Activated T-cell treated with anti-CD3 and anti-CD28 coated beads, Interleukin-2, amount 50 U/mL, for 72 hours (primary cell): Measurements from ENCODE around the gene NPHP3. TPM values are rescaled to one million over a fixed set of nuclear protein-coding genes. Genes with fewer than 3 reads are reported as not detected.
A peak's percentile ranks its signal among the peaks of the same experiment; 100 is the strongest.

Experiments
- ATAC-seq, 2 donors: fragments of 150-1000 bp; cut with Tn5 transposase; replicated peaks in 1 of 2; 2 replicates each; pipeline ENCODE4 v1.10.0; 2021; ENCODE audit warnings: moderate library complexity in 2 of 2, mild to moderate bottlenecking in 1 of 2
- DNase-seq, 2 donors: peaks; one replicate each; pipeline ENCODE4 v3.0.0; 2021 to 2022; ENCODE audit warnings: mixed read lengths in 1 of 2
- H3K27ac Mint-ChIP-seq: one replicate; pipeline ENCODE4 v1.8.0; 2022; ENCODE audit warnings: mild to moderate bottlenecking, moderate library complexity, mixed read lengths
- H3K27me3 Mint-ChIP-seq: one replicate; pipeline ENCODE4 v1.8.0; 2022; ENCODE audit warnings: low read depth, mixed read lengths
- H3K36me3 Mint-ChIP-seq, 2 donors: one replicate each; pipeline ENCODE4 v1.8.0; 2022; ENCODE audit warnings: mixed read lengths in 2 of 2, mild to moderate bottlenecking in 1 of 2; ENCODE audit not compliant: insufficient read depth in 2 of 2
- H3K4me1 Mint-ChIP-seq: one replicate; pipeline ENCODE4 v1.8.0; 2022; ENCODE audit warnings: low read depth, mixed read lengths
- H3K4me3 Mint-ChIP-seq, 2 donors: one replicate each; pipeline ENCODE4 v1.8.0; 2022; ENCODE audit warnings: mild to moderate bottlenecking in 2 of 2, mixed read lengths in 2 of 2, moderate library complexity in 2 of 2
- H3K9me3 Mint-ChIP-seq, 2 donors: one replicate each; pipeline ENCODE4 v1.8.0; 2022; ENCODE audit warnings: mixed read lengths in 2 of 2
- total RNA-seq, 2 donors: library from RNA; stranded (reverse); gene quantifications; one replicate each; pipeline ENCODE4 v1.2.3, GENCODE V29; 2022

The NPHP3 gene
- total RNA-seq, 2 donors from 2014 or later = 23.8 to 24.1 TPM

DNA sequence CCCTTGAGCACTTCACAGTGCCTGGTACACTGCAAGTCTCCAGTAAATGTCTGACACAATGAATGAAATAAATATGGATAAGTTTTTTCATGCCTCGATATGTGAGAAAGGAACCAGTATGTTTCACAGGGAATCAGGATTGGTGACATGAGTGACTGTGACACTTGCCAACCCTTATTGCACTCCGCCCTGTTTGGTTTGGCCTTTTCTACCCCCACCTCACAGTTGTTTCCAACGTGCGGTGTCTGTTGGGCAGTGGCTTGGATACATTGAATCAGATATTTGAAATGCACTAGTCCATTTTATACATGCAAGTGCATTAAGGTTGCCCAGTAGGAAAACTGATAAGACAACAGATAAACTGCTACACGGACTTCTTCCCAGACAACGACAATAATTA is 2.0 kb downstream of the NPHP3 start:
- H3K4me3 Mint-ChIP-seq = peak overlapping the region; percentile 93 to 95
- no peak for DNase-seq
- ATAC-seq = no peak
- peaks cover 40% of the 10 kb centered on the region for H3K4me1 Mint-ChIP-seq
- H3K9me3 Mint-ChIP-seq = no peaks in the 10 kb centered on the region
- peak overlapping the region; percentile 67 for H3K27ac Mint-ChIP-seq
- H3K36me3 Mint-ChIP-seq = peaks cover 4 to 5% of the 10 kb centered on the region in 2 donors
- no peaks in the 10 kb centered on the region for H3K27me3 Mint-ChIP-seq

DNA sequence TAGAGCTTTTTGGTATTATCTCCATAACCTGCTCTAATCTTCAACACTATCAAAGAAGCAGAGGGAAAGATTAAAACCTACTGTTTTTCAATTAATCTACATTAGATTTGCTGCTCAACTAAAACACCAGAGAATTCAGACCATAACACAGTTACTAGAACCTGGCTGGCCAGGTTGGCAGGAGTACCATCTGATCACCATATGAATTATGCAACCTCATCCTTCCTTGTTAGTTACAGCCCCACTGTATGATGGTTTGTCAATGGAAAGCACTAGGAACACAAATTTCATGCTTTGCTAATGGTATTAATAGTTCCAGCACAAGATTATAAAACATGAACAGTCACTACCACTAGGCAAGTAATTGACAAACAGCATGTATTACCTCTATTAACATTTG is 5.8 kb downstream of the NPHP3 start:
- no peak overlapping the region for H3K27ac Mint-ChIP-seq
- no peak overlapping the region for H3K4me3 Mint-ChIP-seq
- H3K9me3 Mint-ChIP-seq = no peaks in the 10 kb centered on the region
- H3K27me3 Mint-ChIP-seq = no peaks in the 10 kb centered on the region
- no peak for DNase-seq
- peaks cover 3 to 8% of the 10 kb centered on the region in 2 donors for H3K36me3 Mint-ChIP-seq
- no peak for ATAC-seq
- H3K4me1 Mint-ChIP-seq = peaks cover 31% of the 10 kb centered on the region

DNA sequence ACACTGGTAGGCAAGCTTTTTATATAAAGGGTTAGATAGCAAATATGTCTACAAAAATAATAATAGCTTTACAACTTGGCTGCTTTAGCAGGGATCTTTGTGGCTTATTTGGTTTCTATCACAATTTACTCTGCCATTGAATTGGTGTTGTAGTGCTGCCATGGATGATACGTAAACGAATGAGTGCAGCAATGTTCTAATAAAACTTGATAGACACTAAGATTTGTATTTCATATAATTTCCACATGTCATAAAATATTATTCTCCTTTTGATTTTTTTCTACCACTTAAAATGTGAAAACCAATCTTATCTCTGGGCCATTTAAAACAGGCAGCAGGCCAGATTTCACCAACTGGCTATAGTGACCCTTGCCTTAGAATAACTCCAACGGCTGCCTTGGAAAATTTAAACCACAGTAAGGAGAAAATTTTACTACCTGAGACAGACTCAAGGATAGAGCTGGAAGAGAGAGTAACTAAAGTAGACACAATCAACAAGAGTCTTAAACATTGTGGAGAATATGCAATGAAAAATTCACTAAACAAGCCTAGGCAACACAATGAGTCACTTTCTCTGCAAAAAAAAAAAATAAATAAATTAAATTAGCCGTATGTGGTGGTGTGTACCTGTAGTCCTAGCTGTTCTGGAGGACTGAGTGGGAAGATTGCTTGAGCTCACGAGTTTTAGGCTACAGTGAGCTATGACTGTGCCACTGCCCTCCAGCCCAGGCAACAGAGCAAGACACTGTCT is 8.1 kb downstream of the NPHP3 start:
- Mint-ChIP-seq H3K27ac (no peak overlapping the region), H3K9me3 (no peaks in the 10 kb centered on the region), H3K4me3 (no peak overlapping the region), H3K4me1 (peaks cover 9% of the 10 kb centered on the region), H3K27me3 (no peaks in the 10 kb centered on the region), H3K36me3 (peaks cover 2 to 6% of the 10 kb centered on the region in 2 donors)
- ATAC-seq = no peak
- no peak for DNase-seq

DNA sequence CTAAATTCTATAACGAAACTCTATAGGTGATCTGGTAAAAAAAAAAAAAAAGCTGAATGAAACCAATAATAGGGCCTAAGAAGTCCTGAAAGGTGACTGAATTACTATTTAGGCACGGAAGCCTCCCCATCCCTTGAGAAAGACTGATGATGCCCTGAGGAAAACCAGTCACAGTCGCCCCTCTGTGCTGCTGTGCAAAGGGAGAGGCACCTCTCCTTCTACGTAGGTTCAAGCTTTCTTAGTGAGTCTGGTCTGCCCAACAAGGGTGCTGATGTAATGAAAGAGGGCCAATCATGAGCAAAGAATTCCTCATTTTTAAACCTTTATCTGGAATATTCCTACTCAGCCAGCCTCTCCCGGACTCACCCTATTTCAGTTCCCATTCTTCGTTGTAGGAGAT is 11.9 kb downstream of the NPHP3 start:
- no peaks in the 10 kb centered on the region for H3K9me3 Mint-ChIP-seq
- H3K36me3 Mint-ChIP-seq = peaks cover 2 to 18% of the 10 kb centered on the region in 2 donors
- ATAC-seq (no peak), DNase-seq (no peak)
- H3K27me3 Mint-ChIP-seq = no peaks in the 10 kb centered on the region
- H3K4me1 Mint-ChIP-seq = peaks cover 10% of the 10 kb centered on the region
- no peak overlapping the region for H3K27ac Mint-ChIP-seq
- no peak overlapping the region for H3K4me3 Mint-ChIP-seq

DNA sequence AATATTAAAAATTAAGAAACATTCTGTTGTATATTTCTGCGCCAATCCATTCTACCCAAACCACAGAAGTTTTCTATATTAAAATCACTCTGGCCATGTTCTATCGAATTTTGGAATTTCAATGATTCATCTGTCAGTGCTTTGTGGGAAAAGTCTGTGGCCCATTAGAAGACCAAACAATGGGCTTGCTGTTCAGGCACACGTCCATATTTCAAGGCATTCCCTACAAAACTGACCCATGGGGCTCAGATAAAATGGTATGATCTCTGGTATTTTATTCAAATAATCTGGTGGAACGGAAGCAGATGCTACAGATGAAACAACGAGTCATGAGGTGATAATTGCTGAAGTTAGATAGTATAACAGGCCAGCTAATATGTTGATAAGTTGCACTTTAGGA is 12.4 kb downstream of the NPHP3 start:
- peaks cover 10% of the 10 kb centered on the region for H3K4me1 Mint-ChIP-seq
- DNase-seq (no peak), ATAC-seq (no peak)
- H3K36me3 Mint-ChIP-seq = peaks cover 2 to 18% of the 10 kb centered on the region in 2 donors
- no peaks in the 10 kb centered on the region for H3K27me3 Mint-ChIP-seq
- no peaks in the 10 kb centered on the region for H3K9me3 Mint-ChIP-seq
- no peak overlapping the region for H3K4me3 Mint-ChIP-seq
- H3K27ac Mint-ChIP-seq = no peak overlapping the region

DNA sequence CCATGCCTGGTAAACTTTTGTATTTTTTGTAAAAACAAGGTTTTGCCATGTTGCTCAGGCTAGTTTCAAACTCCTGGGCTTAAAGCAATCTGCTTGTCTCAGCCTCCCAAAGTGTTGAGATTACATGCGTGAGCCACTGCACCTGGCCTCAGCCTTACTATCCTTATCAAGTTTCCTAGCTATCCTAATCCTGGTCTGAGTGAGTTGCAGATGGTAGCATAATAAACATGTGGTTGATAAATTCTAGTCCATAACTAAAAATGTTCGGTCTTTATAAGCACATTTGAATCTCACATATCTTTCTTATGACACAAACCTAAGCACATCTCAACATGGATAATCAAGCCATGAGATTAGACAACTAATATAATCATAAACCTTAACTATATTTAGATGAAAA is 18.5 kb downstream of the NPHP3 start:
- H3K4me1 Mint-ChIP-seq = peaks cover 10% of the 10 kb centered on the region
- H3K36me3 Mint-ChIP-seq = peaks cover 7 to 28% of the 10 kb centered on the region in 2 donors
- no peak for DNase-seq
- ATAC-seq = no peak
- H3K9me3 Mint-ChIP-seq = no peaks in the 10 kb centered on the region
- no peak overlapping the region for H3K4me3 Mint-ChIP-seq
- no peaks in the 10 kb centered on the region for H3K27me3 Mint-ChIP-seq
- peak overlapping the region; percentile 28 for H3K27ac Mint-ChIP-seq

DNA sequence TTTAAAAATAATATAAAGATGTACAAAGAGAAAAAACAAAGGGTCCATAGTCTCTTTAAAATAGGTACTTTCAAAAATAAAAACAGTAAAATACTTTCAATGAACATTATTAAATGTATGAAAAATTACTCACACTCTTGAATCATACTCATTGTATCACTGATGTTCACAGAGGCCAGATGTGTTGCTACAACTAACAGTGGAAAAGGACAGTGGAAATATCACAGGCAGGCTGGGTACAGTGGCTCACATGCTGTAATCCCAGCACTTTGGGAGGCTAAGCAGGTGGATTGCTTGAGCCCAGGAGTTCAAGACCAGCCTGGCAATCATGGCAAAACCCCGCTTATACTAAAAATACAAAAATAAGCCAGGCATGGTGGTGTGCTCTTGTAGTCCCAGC is 26.8 kb downstream of the NPHP3 start:
- Mint-ChIP-seq H3K4me1 (no peaks in the 10 kb centered on the region), H3K4me3 (no peak overlapping the region), H3K36me3 (peaks cover 3 to 11% of the 10 kb centered on the region in 2 donors), H3K27ac (peak overlapping the region; percentile 28), H3K9me3 (no peaks in the 10 kb centered on the region), H3K27me3 (no peaks in the 10 kb centered on the region)
- ATAC-seq = no peak
- DNase-seq = no peak

DNA sequence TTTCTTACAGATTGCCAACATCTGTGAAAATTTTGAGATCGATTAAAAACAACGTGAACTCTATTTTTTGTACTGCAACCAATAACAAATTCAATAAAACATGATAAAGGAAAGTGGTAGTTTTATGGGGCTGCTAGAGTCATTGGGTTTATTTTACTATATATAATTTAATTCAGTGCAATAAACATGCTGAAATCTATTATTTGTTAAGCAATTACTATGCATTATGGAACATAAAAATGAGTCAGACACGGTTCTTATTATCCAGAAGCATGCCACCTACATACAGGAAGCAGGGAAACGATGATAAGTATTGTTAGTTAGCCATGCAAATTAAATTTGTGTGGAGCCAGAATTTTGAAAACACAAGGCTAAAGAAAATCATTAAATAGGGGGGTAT is 27.2 kb downstream of the NPHP3 start:
- Mint-ChIP-seq H3K4me3 (no peak overlapping the region), H3K27ac (no peak overlapping the region), H3K4me1 (no peaks in the 10 kb centered on the region), H3K9me3 (no peaks in the 10 kb centered on the region), H3K27me3 (no peaks in the 10 kb centered on the region), H3K36me3 (peaks cover 3 to 11% of the 10 kb centered on the region in 2 donors)
- no peak for DNase-seq
- no peak for ATAC-seq

DNA sequence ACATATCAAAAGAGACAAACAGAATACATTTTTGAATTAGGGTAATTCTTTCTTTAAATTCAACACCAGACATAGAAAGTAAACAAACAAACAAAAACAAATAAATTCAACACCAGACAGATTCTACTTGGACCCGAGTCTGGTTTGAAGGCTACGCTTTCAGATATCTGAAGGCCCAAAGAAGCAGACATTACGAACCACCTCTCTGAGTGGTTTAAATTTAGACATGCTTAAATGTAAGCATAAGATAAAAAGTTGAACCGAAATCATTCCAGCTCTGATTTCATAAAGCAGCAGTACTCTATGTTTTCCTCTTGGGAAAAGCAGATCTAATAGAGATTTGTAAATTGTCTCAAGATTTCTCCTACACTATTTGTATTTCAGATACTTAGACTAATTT is 32.2 kb downstream of the NPHP3 start:
- Mint-ChIP-seq H3K36me3 (peaks cover 3 to 12% of the 10 kb centered on the region in 2 donors), H3K4me1 (no peaks in the 10 kb centered on the region)
- DNase-seq = no peak

DNA sequence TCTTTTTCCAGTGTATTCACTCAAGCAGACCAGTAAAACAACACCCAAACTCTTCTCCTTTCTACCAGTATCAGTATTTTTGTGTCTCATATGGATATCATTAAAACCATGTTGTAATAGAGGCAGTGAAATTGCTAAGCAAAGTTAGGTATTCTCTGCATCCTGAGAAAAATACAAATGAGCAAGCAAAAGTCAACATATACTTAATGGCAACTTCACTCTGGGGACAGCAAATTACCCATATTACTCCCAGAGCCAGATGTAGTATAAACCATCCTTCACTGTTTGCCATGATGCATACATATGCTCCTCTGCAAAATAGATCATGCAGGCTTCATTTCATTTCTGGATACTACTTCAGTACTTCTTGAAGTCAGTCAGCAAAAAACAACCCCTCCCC is 40.0 kb downstream of the NPHP3 start:
- no peak for DNase-seq
- Mint-ChIP-seq H3K4me1 (no peaks in the 10 kb centered on the region), H3K27me3 (no peaks in the 10 kb centered on the region), H3K27ac (peak overlapping the region; percentile 29), H3K9me3 (no peaks in the 10 kb centered on the region), H3K36me3 (peaks cover 0 to 13% of the 10 kb centered on the region in 2 donors), H3K4me3 (no peak overlapping the region)
- ATAC-seq = no peak

More for the DNA sequence above, 32.2 kb downstream of the NPHP3 start:
- ATAC-seq = no peak
- no peak overlapping the region for H3K27ac Mint-ChIP-seq
- no peaks in the 10 kb centered on the region for H3K9me3 Mint-ChIP-seq
- no peaks in the 10 kb centered on the region for H3K27me3 Mint-ChIP-seq
- H3K4me3 Mint-ChIP-seq = no peak overlapping the region

DNA sequence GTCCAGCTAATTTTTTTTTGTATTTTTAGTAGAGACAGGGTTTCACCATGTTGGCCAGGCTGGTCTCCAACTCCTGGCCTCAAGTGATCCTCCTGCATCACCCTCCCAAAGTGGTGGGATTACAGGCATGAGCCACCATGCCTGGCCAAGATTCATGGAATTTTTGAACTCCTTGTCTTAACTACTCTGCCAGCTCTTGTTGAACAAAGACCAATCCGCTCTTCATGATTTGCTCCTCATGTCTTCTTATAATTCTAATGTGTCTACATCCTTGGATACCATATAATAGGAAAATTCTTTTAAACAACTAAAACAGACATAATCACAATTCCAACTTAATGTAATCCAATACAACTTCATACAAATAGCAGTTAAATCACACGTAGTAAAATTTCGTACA is 40.8 kb downstream of the NPHP3 start:
- Mint-ChIP-seq H3K4me3 (no peak overlapping the region), H3K4me1 (no peaks in the 10 kb centered on the region), H3K27ac (no peak overlapping the region), H3K9me3 (no peaks in the 10 kb centered on the region), H3K36me3 (peaks cover 0 to 13% of the 10 kb centered on the region in 2 donors), H3K27me3 (no peaks in the 10 kb centered on the region)
- no peak for ATAC-seq
- no peak for DNase-seq

DNA sequence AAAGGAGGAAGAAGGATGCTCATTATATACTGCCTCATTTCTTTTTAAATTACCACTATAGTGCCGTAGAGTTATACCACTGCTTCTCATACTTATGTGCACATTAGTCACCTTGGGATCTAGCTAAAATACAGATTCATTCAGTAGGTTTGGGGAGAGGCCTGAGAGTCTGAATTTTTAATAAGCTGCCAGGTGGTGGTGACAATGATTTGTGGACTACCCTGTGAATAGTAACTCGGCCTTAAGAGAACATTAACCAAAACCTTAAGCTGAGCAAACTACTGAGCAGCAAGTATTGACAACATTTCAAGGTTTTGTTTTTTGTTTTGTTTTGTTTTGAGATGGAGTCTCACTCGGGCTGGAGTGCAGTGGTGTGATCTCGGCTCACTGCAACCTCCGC is 42.3 kb downstream of the NPHP3 start:
- H3K36me3 Mint-ChIP-seq = peaks cover 1 to 15% of the 10 kb centered on the region in 2 donors
- peaks cover 7% of the 10 kb centered on the region for H3K4me1 Mint-ChIP-seq
- peak overlapping the region; percentile 58 for H3K27ac Mint-ChIP-seq
- DNase-seq = no peak
- H3K27me3 Mint-ChIP-seq = no peaks in the 10 kb centered on the region
- no peaks in the 10 kb centered on the region for H3K9me3 Mint-ChIP-seq
- H3K4me3 Mint-ChIP-seq = no peak overlapping the region
- no peak for ATAC-seq

DNA sequence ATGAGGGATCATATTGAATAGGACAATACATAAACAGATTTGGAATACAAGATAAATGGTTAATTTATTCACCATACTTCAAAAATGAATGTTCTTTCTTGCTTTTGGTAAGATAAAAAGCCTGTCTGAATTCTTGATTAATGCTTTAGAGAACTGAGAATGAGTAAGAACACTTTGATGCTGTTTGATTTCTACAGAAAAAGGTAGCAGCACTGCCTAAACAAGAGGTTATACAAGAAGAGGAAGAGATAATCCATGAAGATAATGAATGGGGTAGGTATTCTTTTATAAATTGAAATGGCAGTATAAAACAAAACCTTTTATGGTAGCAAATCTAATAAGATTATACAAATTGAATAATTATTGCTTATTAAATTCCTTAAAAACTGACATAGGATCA is 46.8 kb downstream of the NPHP3 start:
- Mint-ChIP-seq H3K27ac (peak overlapping the region; percentile 43), H3K4me3 (no peak overlapping the region), H3K4me1 (peaks cover 12% of the 10 kb centered on the region), H3K36me3 (peaks cover 1 to 8% of the 10 kb centered on the region in 2 donors), H3K9me3 (no peaks in the 10 kb centered on the region), H3K27me3 (no peaks in the 10 kb centered on the region)
- no peak for ATAC-seq
- DNase-seq = no peak

DNA sequence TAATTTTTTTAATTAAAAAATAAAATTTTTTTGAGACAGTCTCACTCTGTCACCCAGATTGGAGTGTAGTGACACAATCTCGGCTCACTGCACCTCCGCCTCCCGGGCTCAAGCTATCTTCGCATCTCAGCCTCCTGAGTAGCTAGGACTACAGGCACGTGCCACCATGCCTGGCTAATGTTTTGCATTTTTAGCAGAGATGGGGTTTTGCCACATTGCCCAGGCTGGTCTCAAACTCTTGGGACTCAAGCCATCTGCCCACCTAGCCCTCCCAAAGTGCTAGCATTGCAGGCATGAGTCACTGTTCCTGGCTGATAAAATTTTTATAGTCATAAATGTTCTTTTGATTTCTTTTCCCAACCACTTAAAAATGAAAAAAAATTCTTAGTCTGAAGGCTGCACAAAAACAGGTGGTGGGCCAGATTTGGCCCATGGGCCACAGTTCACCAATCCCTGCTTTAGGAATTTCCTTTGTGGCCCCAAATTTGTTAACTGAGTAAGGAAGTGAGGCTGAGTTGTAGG is 52.9 kb downstream of the NPHP3 start:
- Mint-ChIP-seq H3K27ac (no peak overlapping the region), H3K4me1 (peaks cover 13% of the 10 kb centered on the region)

More for the DNA sequence above, 52.9 kb downstream of the NPHP3 start:
- Mint-ChIP-seq H3K27me3 (no peaks in the 10 kb centered on the region), H3K9me3 (no peaks in the 10 kb centered on the region), H3K4me3 (no peak overlapping the region), H3K36me3 (peaks cover 3 to 10% of the 10 kb centered on the region in 2 donors)
- DNase-seq = no peak
- ATAC-seq = no peak
